ENCODE results near the gene UBE2E1.

GRCh38 chr3:23756206-23756840 lies 49.4 kb upstream of the UBE2E1 start:
- no peak for TF ChIP-seq EZH2 (IDR thresholded peaks at IDR 0.05)
- no peak for TF ChIP-seq POLR2AphosphoS5 (IDR thresholded peaks at IDR 0.05; ENCODE audit: borderline replicate concordance, low read depth, low read length)
- no peak for TF ChIP-seq FOXP2 (optimal IDR thresholded peaks at IDR 0.05; ENCODE audit: control extremely low read depth, extremely low read length, insufficient read depth)
